Measurements from ENCODE around the gene BARHL1.

Gene BARHL1

GRCh38 chr9:132571806-132572600 lies 10.4 kb upstream of the BARHL1 start:
- no peaks in the 10 kb centered on the region for H3K36me3 ChIP-seq (ENCODE audit: insufficient read depth, low read length)
- 0 out of 2 replicates have a peak, but pooled peaks cover 3% of the 10 kb centered on the region for H3K27me3 ChIP-seq (ENCODE audit: insufficient read depth, low read length)
- no peak overlapping the region for H2AFZ ChIP-seq (ENCODE audit: low read length)
- H3K9me2 ChIP-seq (ENCODE audit: low read depth, low read length): no peaks in the 10 kb centered on the region
- no peaks in the 10 kb centered on the region for H3K9me3 ChIP-seq (ENCODE audit: low read length)
- no peak overlapping the region for H3K4me3 ChIP-seq (ENCODE audit: low read depth, low read length, poor library complexity, severe bottlenecking)
- H3F3A ChIP-seq (ENCODE audit: insufficient read depth, low read length): no peaks in the 10 kb centered on the region
- H3K27ac ChIP-seq (ENCODE audit: low read depth, low read length, poor library complexity, severe bottlenecking): no peak overlapping the region
- no peaks in the 10 kb centered on the region for H4K20me1 ChIP-seq (ENCODE audit: insufficient read depth, low read length)
- no peak overlapping the region for H3K4me2 ChIP-seq (ENCODE audit: low read length)
- H3K79me2 ChIP-seq (ENCODE audit: insufficient read depth, low read length): no peaks in the 10 kb centered on the region
- H3K4me1 ChIP-seq (ENCODE audit: insufficient read depth, low read length, severe bottlenecking): no peaks in the 10 kb centered on the region
- no peak for TF ChIP-seq EZH2 (IDR thresholded peaks at IDR 0.05; ENCODE audit: borderline replicate concordance, low read length)
- TF ChIP-seq CTCF (IDR thresholded peaks at IDR 0.05; ENCODE audit: low read length): no peak
- H3K9ac ChIP-seq (ENCODE audit: low read length): no peak overlapping the region

DNA sequence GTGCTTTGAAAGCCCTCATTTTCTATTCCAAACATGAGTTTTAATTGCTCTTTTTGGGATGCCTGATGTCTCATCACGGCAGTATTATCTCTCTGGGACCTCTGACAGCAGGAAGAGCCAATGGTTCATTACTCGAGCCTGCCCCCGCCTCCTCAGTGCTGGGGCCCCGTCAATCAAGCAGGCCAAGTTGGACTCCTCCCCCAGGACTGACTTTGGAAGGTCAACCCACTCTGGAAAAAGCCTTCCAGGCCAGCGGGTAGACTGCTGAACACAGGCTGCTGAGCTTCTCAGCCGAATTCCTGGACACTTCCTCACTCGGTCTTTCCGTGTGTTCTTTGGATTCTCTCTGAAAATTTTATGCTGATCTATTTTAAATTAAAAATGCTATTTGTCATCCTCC lies 9.5 kb upstream of the BARHL1 start:
- Histone ChIP-seq H3K27me3 (ENCODE audit: insufficient read depth, low read length) (0 out of 2 replicates have a peak, but pooled peaks cover 3% of the 10 kb centered on the region), H3K27ac (ENCODE audit: low read depth, low read length, poor library complexity, severe bottlenecking) (no peak overlapping the region), H3K4me2 (ENCODE audit: low read length) (no peak overlapping the region), H3F3A (ENCODE audit: insufficient read depth, low read length) (no peaks in the 10 kb centered on the region), H3K79me2 (ENCODE audit: insufficient read depth, low read length) (no peaks in the 10 kb centered on the region), H3K9me2 (ENCODE audit: low read depth, low read length) (no peaks in the 10 kb centered on the region), H3K4me1 (ENCODE audit: insufficient read depth, low read length, severe bottlenecking) (no peaks in the 10 kb centered on the region), H3K36me3 (ENCODE audit: insufficient read depth, low read length) (no peaks in the 10 kb centered on the region), H4K20me1 (ENCODE audit: insufficient read depth, low read length) (no peaks in the 10 kb centered on the region), H3K4me3 (ENCODE audit: low read depth, low read length, poor library complexity, severe bottlenecking) (no peak overlapping the region), H3K9ac (ENCODE audit: low read length) (no peak overlapping the region), H2AFZ (ENCODE audit: low read length) (no peak overlapping the region), H3K9me3 (ENCODE audit: low read length) (no peaks in the 10 kb centered on the region)
- TF ChIP-seq EZH2 (IDR thresholded peaks at IDR 0.05; ENCODE audit: borderline replicate concordance, low read length) (no peak), CTCF (IDR thresholded peaks at IDR 0.05; ENCODE audit: low read length) (no peak)

GRCh38 chr9:132575005-132575609 lies 7.3 kb upstream of the BARHL1 start:
- Histone ChIP-seq H3K27me3 (ENCODE audit: insufficient read depth, low read length) (0 out of 2 replicates have a peak, but pooled peaks cover 3% of the 10 kb centered on the region), H3K4me3 (ENCODE audit: low read depth, low read length, poor library complexity, severe bottlenecking) (no peak overlapping the region), H3K79me2 (ENCODE audit: insufficient read depth, low read length) (no peaks in the 10 kb centered on the region), H3K4me2 (ENCODE audit: low read length) (no peak overlapping the region), H3K27ac (ENCODE audit: low read depth, low read length, poor library complexity, severe bottlenecking) (no peak overlapping the region), H3K9ac (ENCODE audit: low read length) (no peak overlapping the region), H3F3A (ENCODE audit: insufficient read depth, low read length) (no peaks in the 10 kb centered on the region), H3K36me3 (ENCODE audit: insufficient read depth, low read length) (no peaks in the 10 kb centered on the region), H3K4me1 (ENCODE audit: insufficient read depth, low read length, severe bottlenecking) (no peaks in the 10 kb centered on the region), H3K9me3 (ENCODE audit: low read length) (no peaks in the 10 kb centered on the region), H2AFZ (ENCODE audit: low read length) (no peak overlapping the region), H3K9me2 (ENCODE audit: low read depth, low read length) (no peaks in the 10 kb centered on the region), H4K20me1 (ENCODE audit: insufficient read depth, low read length) (no peaks in the 10 kb centered on the region)
- TF ChIP-seq EZH2 (IDR thresholded peaks at IDR 0.05; ENCODE audit: borderline replicate concordance, low read length) (no peak), CTCF (IDR thresholded peaks at IDR 0.05; ENCODE audit: low read length) (peak; percentile 94)
